Activated CD4-positive, alpha-beta T cell treated with anti-CD3 and anti-CD28 coated beads, Interleukin-2, amount 50 U/mL, for 48 hours (primary cell): ENCODE data around the gene PRPF40A.
A peak's percentile ranks its signal among the peaks of the same experiment; 100 is the strongest.
"Not testable (repeated sequence)": the region's sequence is repeated elsewhere in the genome, so short reads cannot be mapped to it uniquely, and the experiment has no call there.

Experiments
- DNase-seq, 2 experiments: peaks; one replicate each; pipeline ENCODE4 v3.0.0-alpha.2; 2020

The PRPF40A gene

GRCh38 chr2:152717228-152718075 lies at the start of gene PRPF40A:
Gene PRPF40A (minus strand): TSS chr2:152717461. CDS start chr2:152717439, 22 bp downstream.
- peak; percentile 99 for DNase-seq

GRCh38 chr2:152766928-152767327 lies 49.7 kb upstream of the PRPF40A start:
- no peak for DNase-seq

DNA sequence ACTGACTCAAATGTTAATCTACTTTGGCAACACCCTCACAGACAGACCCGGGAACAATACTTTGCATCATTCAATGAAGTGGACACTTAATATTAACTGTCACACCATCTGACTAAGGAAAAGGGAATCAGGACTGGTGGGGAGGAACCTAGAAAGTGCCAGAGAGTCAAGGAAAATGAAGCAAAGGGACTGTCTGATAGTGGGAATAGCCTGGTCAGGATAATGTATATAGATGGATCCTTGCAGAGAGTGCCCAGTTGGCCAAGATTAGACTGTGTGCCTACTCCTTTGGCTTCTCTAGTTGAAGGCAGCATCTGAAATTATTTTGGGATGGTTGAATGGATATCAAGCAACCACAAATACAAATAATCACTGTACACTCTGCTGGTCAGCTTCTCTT lies 46.4 kb upstream of the PRPF40A start:
- no peak for DNase-seq

DNA sequence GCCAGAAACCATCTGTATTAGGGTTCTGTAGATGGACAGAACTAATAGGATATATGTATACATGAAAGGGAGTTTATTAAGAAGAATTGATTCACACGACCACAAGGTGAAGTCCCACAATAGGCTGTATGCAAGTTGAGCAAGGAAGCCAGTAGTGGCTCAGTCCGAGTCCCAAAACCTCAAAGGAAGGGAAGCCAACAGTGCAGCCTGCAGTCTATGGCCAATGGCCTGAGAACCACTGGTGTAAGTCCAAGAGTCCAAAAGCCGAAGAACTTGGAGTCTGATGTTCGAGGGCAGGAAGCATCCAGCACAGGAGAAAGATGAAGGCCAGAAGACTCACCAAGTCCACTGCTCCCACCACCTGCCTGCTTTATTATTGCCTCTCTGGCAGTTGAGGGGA lies 45.9 kb upstream of the PRPF40A start:
- DNase-seq, result not testable (repeated sequence)

- DNase-seq, result no peak
Observed at GRCh38 chr2:152762202-152762601, 44.9 kb upstream of the PRPF40A start.

DNA sequence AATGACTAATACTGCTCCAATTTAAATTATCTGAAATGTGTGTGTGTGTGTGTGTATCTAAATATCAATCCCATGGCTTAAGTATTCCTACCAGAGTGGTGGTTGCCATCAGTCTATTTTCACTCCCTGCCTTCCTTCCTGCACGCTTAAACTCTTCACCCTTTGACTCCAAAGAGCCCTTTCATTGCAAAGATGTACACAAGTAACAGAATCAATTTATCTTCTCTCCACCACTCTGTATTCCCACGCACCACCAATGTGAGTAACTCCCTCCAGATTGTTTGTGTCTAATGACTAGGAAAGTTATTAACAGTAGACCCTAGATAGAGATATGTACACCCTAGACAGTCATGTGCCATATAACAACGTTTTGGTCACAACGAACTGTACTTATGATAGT lies 44.0 kb upstream of the PRPF40A start:
- no peak for DNase-seq

GRCh38 chr2:152759290-152760072 lies 42.2 kb upstream of the PRPF40A start:
- no peak for DNase-seq

DNA sequence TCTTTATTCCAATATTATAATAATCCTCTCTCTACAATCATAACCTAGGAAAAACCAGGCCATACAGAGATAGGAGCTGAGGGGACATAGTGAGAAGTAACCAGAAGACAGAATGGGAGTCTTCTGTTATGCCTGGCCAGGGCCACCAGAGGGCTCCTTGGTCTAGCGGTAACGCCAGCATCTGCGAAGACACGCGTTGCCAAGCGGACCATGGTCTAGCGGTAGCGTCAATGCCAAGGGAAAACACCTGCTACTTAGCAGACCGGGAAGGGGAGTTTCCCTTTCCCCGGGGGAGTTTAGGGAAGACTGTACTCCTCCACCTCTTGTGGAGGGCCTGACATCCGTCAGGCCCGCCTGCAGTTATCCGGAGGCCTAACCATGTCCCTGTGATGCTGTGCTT lies 37.8 kb upstream of the PRPF40A start:
- peak in 1 of 2 experiments; percentile 11 for DNase-seq

- DNase-seq, result not testable (repeated sequence)
Observed at GRCh38 chr2:152747751-152748150, 30.5 kb upstream of the PRPF40A start.

GRCh38 chr2:152743002-152743401 lies 25.7 kb upstream of the PRPF40A start:
- no peak for DNase-seq

DNA sequence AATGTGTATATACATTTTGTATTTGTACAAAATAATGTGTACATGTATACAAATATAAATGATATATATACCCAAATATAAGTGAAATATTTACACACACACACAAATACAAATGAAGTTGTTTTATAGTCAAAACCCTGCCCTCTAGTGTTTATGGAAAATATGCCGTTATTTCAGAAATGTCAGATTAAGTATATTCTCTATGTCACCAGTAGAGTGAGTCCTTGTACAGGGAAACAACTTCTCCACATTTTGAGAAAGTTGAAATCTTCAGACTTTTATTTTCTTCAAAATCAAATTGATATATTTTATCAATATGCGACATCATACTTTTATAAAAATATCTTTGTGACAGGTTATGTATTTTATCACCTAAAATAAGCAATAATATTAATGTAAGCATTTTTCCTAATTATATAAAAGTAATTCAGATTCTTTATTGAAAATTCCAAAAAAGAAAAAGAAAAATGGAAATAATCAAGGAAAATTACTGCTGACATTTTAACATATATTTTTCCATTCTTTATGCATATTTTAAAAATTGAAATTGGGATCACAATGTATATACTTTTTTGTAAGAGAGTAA lies 23.6 kb upstream of the PRPF40A start:
- DNase-seq, result no peak

- DNase-seq, result not testable (repeated sequence)
Observed at GRCh38 chr2:152739705-152740104, 22.4 kb upstream of the PRPF40A start.

GRCh38 chr2:152738438-152738837 lies 21.2 kb upstream of the PRPF40A start:
- no peak for DNase-seq

DNA sequence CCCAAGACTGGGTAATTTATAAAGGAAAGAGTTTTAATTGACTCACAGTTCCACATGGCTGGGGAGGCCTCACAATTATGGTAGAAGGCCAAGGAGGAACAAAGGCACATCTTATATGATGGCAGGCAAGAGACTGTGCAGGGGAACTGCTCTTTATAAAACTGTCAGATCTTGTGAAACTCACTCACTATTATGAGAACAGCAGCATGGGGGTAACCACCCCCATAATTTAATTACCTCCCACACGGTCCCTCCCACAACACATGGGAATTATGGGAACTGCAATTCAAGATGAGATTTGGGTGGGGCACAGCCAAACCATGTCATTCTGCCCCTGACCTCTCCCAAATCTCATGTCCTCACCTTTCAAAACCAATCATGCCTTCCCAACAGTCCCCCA lies 20.2 kb upstream of the PRPF40A start:
- DNase-seq, result not testable (repeated sequence)

DNA sequence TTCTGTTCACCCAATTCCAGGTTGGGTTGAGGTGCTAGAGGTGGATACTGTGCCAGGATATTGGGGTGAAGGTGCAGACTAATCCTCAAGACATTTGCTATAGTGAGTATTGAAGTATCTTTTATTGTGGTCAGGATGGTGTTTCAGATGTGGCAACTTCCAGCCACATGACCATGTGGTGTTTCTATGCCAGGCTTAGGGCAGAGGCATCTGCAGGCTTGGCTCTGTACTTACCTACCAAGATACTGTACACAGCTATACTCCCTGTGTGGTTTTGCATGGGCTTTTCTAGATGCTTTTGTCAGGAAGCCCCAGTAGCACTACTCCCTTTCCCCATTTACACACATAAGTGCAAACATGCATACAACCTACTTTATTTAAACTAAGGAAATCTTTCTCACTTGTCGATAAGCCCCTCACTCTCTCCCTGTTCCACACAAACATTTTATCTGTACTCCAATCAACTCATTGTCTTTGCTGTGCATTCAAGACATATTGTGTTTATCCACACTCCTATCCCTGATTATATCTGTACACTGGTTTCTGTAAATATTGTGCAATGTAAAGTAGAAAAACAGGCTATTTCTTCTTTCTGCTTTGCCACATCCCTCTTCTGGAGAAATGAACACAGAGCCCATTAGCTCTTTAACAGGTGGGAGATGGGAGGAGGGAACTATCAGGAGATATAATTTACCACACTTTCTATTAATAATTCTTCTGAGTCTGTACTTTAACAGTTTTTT lies 13.5 kb upstream of the PRPF40A start:
- no peak for DNase-seq

GRCh38 chr2:152729844-152730243 lies 12.6 kb upstream of the PRPF40A start:
- DNase-seq, result no peak

DNA sequence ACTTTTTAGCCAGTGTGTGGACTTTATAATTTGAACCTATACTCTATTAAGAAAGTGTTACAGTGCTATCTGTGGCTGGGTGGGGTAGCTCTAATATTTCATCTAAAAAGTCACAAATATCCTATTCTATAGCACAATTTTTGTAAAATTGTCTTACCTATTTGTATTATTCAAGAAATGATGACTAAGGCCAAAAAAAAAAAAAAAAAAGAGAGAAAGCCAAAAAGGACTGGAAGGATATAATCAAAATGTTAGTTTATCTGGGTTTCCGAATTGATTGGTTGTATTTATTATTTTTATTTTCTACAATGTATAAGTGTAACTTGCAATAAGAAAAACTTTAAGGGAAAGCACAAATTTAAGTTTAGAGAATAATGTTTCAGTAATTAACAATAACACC lies 6.7 kb upstream of the PRPF40A start:
- no peak for DNase-seq

- DNase-seq, result not testable (repeated sequence)
Observed at GRCh38 chr2:152722639-152723038, 5.4 kb upstream of the PRPF40A start.

DNA sequence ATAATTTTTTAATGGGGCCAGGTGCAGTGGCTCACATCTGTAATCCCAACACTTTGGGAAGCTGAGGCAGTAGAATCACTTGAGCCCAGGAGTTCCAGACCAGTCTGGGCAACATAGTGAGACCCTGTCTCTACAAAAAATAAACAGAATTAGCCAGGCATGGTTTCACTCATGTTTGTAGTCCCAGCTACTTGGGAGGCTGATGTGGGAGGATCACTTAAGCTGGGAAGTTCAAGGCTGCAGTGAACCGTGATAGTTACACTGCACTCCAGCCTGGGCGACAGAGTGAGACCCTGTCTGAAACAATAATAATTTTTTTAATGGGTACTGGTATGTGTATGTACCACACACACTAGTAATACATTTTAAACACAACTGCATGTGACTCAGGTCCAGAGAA lies 3.5 kb upstream of the PRPF40A start:
- no peak for DNase-seq

- peak in 1 of 2 experiments; percentile 60 for DNase-seq
Observed at GRCh38 chr2:152718909-152719645, 1.8 kb upstream of the PRPF40A start.

DNA sequence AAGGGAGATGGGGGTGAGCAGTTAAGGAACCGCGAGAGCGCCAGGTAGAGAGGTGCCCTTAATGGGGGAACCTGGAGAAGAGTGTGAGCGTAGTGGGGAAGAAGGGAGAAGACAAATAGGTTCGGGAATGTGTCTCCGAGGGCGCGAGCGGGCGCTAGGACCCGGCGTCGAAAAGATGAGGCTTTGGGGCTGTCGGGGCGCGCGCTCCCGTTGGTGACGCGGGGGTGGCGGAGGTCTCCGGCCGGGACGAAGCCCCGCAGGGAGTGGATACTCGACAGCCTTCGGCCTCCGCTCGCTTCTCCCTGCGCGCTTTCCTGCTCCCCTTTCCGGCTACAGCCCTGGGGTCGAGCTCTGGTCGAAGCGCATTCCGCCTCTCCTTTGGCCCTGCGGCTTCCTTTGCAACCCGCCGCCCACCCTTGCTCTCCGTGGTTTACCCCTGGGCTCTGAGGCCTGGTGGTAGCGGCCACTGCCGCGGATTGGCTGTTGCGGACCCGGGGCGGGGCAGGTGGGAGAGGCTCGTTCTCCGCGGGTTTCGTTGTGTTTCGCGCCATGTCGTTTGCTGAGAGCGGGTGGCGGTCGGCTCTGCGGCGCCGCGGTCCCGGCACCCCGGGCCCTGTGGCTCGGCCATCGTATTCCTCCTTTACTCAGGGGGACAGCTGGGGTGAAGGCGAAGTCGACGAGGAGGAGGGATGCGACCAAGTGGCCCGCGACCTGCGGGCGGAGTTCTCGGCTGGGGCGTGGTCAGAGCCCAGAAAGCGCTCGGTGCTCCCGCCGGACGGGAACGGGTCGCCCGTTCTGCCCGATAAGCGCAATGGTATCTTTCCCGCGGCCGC lies 1.0 kb upstream of the PRPF40A start, which contains the start of gene ARL6IP6:
Gene ARL6IP6, plus strand, starts transcription at position 545 of the 833 bp plus-strand sequence. Its CDS starts 5 bp downstream, at position 550.
- DNase-seq, result peak; percentile 93 to 94
